SU-DHL-6 (cell line): ENCODE data around the gene MAGEB2.

Experiments used
- H2AFZ ChIP-seq: fragments of 200-600 bp; sonication (generic); 2 replicates; pipeline ENCODE4 v1.6.1; 2014; ENCODE audit warnings: low read depth, mild to moderate bottlenecking, moderate library complexity, mixed read lengths, antibody characterized with exemption, low read length; ENCODE audit not compliant: severe bottlenecking
- H3F3A ChIP-seq: fragments of 200-600 bp; shearing (Covaris generic); 2 replicates; pipeline ENCODE4 v1.6.0; 2016; ENCODE audit warnings: antibody characterized with exemption, mild to moderate bottlenecking; ENCODE audit not compliant: insufficient read depth
- H3K27ac ChIP-seq: fragments of 200-600 bp; sonication (generic); 2 replicates; pipeline ENCODE4 v1.5.1; 2016; ENCODE audit warnings: low read depth, mild to moderate bottlenecking, low read length, moderate library complexity, mixed read lengths
- H3K27me3 ChIP-seq: fragments of 200-600 bp; sonication (generic), shearing (Covaris generic); 2 replicates; pipeline ENCODE4 v1.6.0; 2014; ENCODE audit warnings: mild to moderate bottlenecking, low read length
- H3K36me3 ChIP-seq: fragments of 200-600 bp; sonication (generic); 2 replicates; pipeline ENCODE4 v1.6.1; 2014; ENCODE audit warnings: mild to moderate bottlenecking, low read length, mixed read lengths
- H3K4me2 ChIP-seq: fragments of 300-600, 200-600 bp; shearing (Covaris generic), sonication (generic); 2 replicates; pipeline ENCODE4 v1.6.0; 2014; ENCODE audit warnings: low read length, low read depth, mild to moderate bottlenecking; ENCODE audit not compliant: poor library complexity, severe bottlenecking
- H3K4me3 ChIP-seq: fragments of 200-600 bp; sonication (generic); 2 replicates; pipeline ENCODE4 v1.5.1; 2014; ENCODE audit warnings: antibody characterized with exemption, low read length, mild to moderate bottlenecking, mixed read lengths; ENCODE audit not compliant: insufficient read depth, poor library complexity, severe bottlenecking
- H3K79me2 ChIP-seq: fragments of 200-600 bp; sonication (generic); 2 replicates; pipeline ENCODE4 v1.6.1; 2014; ENCODE audit warnings: mild to moderate bottlenecking, low read length, moderate library complexity; ENCODE audit not compliant: insufficient read depth
- H3K9ac ChIP-seq: fragments of 200-600 bp; sonication (generic); 2 replicates; pipeline ENCODE4 v1.7.0; 2014; ENCODE audit warnings: mild to moderate bottlenecking, low read length
- H3K9me2 ChIP-seq: fragments of 200-600 bp; sonication (generic); replicated peaks from 2 replicates; pipeline ENCODE4 v1.6.1; 2014; ENCODE audit warnings: low read length; ENCODE audit not compliant: insufficient read depth
- H3K9me3 ChIP-seq: fragments of 200-600 bp; sonication (generic); 2 replicates; pipeline ENCODE4 v1.6.1; 2014; ENCODE audit warnings: low read length, mixed read lengths; ENCODE audit not compliant: insufficient read depth
- H4K20me1 ChIP-seq: fragments of 200-600 bp; sonication (generic); 2 replicates; pipeline ENCODE4 v1.6.1; 2014; ENCODE audit warnings: low read depth, mild to moderate bottlenecking, antibody characterized with exemption, low read length, moderate library complexity, mixed read lengths
- CTCF ChIP-seq: fragments of 200-600 bp; sonication (generic); IDR thresholded peaks from one replicate; pipeline ENCODE4 v1.5.1; 2017; ENCODE audit warnings: antibody characterized with exemption, mild to moderate bottlenecking, low read length, moderate library complexity; ENCODE audit not compliant: insufficient read depth, poor library complexity, severe bottlenecking
- EZH2phosphoT487 ChIP-seq: fragments of 200-600 bp; sonication (generic), shearing (Covaris generic); conservative IDR thresholded peaks from 2 replicates; pipeline ENCODE4 v1.6.1; 2018; ENCODE audit warnings: mild to moderate bottlenecking, antibody characterized with exemption, low read length, moderate library complexity, mixed read lengths

Gene MAGEB2

GRCh38 chrX:30241724-30242415, 26.5 kb downstream of the MAGEB2 start, which contains the start of gene MAGEB4:
Gene MAGEB4, plus strand, starts transcription at chrX:30242000. Its CDS starts 136 bp downstream, at chrX:30242136.
- Histone ChIP-seq H3K9ac (no peak within 1 kb of the TSS), H3K27ac (no peak within 1 kb of the TSS), H3K27me3 (no peaks in the 10 kb centered on the region), H4K20me1 (no peaks in the 10 kb centered on the region), H3K4me2 (no peak within 1 kb of the TSS), H3F3A (no peaks in the 10 kb centered on the region), H3K4me3 (no peak within 1 kb of the TSS), H3K79me2 (no peaks in the 10 kb centered on the region), H3K9me2 (no peaks in the 10 kb centered on the region), H2AFZ (no peak within 1 kb of the TSS), H3K9me3 (no peaks in the 10 kb centered on the region), H3K36me3 (no peaks in the 10 kb centered on the region)
- TF ChIP-seq EZH2phosphoT487 (no peak), CTCF (no peak)

GRCh38 chrX:30246769-30247489, 31.6 kb downstream of the MAGEB2 start, which contains the start of gene MAGEB1:
Gene MAGEB1, plus strand, starts transcription at chrX:30247146. Its CDS starts 3,348 bp downstream, at chrX:30250494.
- no peak within 1 kb of the TSS for H3K27ac ChIP-seq
- TF ChIP-seq CTCF (no peak), EZH2phosphoT487 (no peak)

GRCh38 chrX:30248854-30249253, 33.5 kb downstream of the MAGEB2 start:
- no peaks in the 10 kb centered on the region for H3K79me2 ChIP-seq
- no peak overlapping the region for H3K4me3 ChIP-seq
- no peaks in the 10 kb centered on the region for H3K9me2 ChIP-seq
- H2AFZ ChIP-seq = no peak overlapping the region
- H3F3A ChIP-seq = no peaks in the 10 kb centered on the region
- no peak overlapping the region for H3K9ac ChIP-seq
- H3K36me3 ChIP-seq = no peaks in the 10 kb centered on the region
- H4K20me1 ChIP-seq = no peaks in the 10 kb centered on the region
- no peaks in the 10 kb centered on the region for H3K27me3 ChIP-seq
- no peak overlapping the region for H3K27ac ChIP-seq
- TF ChIP-seq EZH2phosphoT487 = no peak
- TF ChIP-seq CTCF = no peak
- no peaks in the 10 kb centered on the region for H3K9me3 ChIP-seq
- H3K4me2 ChIP-seq = no peak overlapping the region

More at GRCh38 chrX:30246769-30247489, 31.6 kb downstream of the MAGEB2 start, which contains the start of gene MAGEB1:
- Histone ChIP-seq H3F3A (no peaks in the 10 kb centered on the region), H3K36me3 (no peaks in the 10 kb centered on the region), H3K9me3 (no peaks in the 10 kb centered on the region), H2AFZ (no peak within 1 kb of the TSS), H3K79me2 (no peaks in the 10 kb centered on the region), H3K4me3 (no peak within 1 kb of the TSS), H3K27me3 (no peaks in the 10 kb centered on the region), H3K9me2 (no peaks in the 10 kb centered on the region), H3K9ac (no peak within 1 kb of the TSS), H3K4me2 (no peak within 1 kb of the TSS), H4K20me1 (no peaks in the 10 kb centered on the region)
